Measurements from ENCODE around the gene DMXL2.

The DMXL2 gene

GRCh38 chr15:51491941-51492340 lies 130.6 kb downstream of the DMXL2 start:
- TF ChIP-seq POLR2AphosphoS5 (IDR thresholded peaks at IDR 0.05; ENCODE audit: low read depth, low read length) (no peak), SIN3A (IDR thresholded peaks at IDR 0.05; ENCODE audit: borderline replicate concordance, insufficient read depth, low read length) (no peak), TAF1 (IDR thresholded peaks at IDR 0.05; ENCODE audit: borderline replicate concordance, insufficient read depth, low read length) (no peak), FOXP2 (optimal IDR thresholded peaks at IDR 0.05; ENCODE audit: borderline replicate concordance, extremely low read depth, extremely low read length, insufficient read depth) (no peak), REST (IDR thresholded peaks at IDR 0.05; ENCODE audit: insufficient read depth in 1 of 2, low read depth in 2 of 2, low read length in 2 of 2) (no peak)

DNA sequence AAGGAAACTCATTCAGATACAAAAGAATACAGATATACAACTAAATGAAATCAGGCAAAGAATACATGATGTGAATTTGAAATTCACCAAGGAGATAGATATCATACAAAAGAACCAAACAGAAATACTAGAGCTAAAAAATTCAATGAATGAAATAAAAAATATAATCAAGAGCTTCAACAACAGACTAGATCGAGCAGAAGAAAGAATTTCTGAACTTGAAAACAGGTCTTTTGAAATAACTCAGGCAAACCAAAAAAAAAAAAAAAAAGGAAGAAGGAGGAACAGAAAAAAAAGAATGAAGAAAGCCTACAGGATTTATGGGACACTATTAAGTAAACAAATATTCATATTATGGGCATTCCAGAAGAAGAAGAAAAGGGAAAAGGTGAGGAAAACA lies 137.8 kb downstream of the DMXL2 start:
- TF ChIP-seq REST (IDR thresholded peaks at IDR 0.05; ENCODE audit: insufficient read depth in 1 of 2, low read depth in 2 of 2, low read length in 2 of 2) (no peak), TAF1 (IDR thresholded peaks at IDR 0.05; ENCODE audit: borderline replicate concordance, insufficient read depth, low read length) (no peak), FOXP2 (optimal IDR thresholded peaks at IDR 0.05; ENCODE audit: borderline replicate concordance, extremely low read depth, extremely low read length, insufficient read depth) (no peak), SIN3A (IDR thresholded peaks at IDR 0.05; ENCODE audit: borderline replicate concordance, insufficient read depth, low read length) (no peak), POLR2AphosphoS5 (IDR thresholded peaks at IDR 0.05; ENCODE audit: low read depth, low read length) (no peak)

DNA sequence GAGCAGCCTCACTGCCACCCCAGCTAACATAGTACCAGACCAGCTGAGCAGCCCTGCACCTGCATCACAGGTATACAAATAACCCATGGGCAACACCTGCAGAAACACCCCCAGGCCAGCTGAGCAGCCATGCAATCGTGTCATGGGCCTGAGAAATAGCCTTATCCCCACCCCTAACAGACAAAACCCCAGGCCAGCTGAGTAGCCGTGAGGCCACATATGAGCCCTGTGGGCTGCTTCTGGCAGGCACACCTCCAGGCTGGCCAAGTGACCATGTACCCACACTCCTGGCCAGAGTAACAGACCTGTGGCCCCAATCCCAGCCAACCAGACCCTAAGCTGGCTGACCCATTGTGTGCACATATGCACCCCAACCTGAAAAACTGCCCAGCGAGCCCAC lies 138.6 kb downstream of the DMXL2 start:
- TF ChIP-seq TAF1 (IDR thresholded peaks at IDR 0.05; ENCODE audit: borderline replicate concordance, insufficient read depth, low read length): no peak
- TF ChIP-seq POLR2AphosphoS5 (IDR thresholded peaks at IDR 0.05; ENCODE audit: low read depth, low read length): no peak
- no peak for TF ChIP-seq FOXP2 (optimal IDR thresholded peaks at IDR 0.05; ENCODE audit: borderline replicate concordance, extremely low read depth, extremely low read length, insufficient read depth)
- TF ChIP-seq SIN3A (IDR thresholded peaks at IDR 0.05; ENCODE audit: borderline replicate concordance, insufficient read depth, low read length): no peak
- no peak for TF ChIP-seq REST (IDR thresholded peaks at IDR 0.05; ENCODE audit: insufficient read depth in 1 of 2, low read depth in 2 of 2, low read length in 2 of 2)

DNA sequence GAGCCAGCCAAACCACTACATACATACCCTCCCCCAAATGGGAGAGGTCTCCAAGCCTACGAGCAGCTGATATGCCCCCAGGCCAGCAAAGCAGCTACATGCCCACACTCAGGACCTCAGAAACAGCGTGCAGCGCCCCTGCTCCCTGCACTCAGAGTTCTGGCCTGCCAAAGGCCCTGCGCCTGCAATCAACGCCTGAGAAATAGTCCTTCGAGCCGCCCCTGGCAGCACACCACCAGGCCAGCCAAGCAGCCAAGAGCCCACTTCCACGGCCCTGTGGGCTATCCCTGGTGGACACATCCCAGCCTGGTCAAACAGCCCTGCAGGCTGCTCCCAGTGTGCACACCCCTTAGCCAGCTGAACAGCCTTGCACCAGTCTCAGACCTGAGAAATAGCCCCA lies 139.1 kb downstream of the DMXL2 start:
- TF ChIP-seq REST (IDR thresholded peaks at IDR 0.05; ENCODE audit: insufficient read depth in 1 of 2, low read depth in 2 of 2, low read length in 2 of 2) (no peak), POLR2AphosphoS5 (IDR thresholded peaks at IDR 0.05; ENCODE audit: low read depth, low read length) (no peak), TAF1 (IDR thresholded peaks at IDR 0.05; ENCODE audit: borderline replicate concordance, insufficient read depth, low read length) (no peak), FOXP2 (optimal IDR thresholded peaks at IDR 0.05; ENCODE audit: borderline replicate concordance, extremely low read depth, extremely low read length, insufficient read depth) (no peak), SIN3A (IDR thresholded peaks at IDR 0.05; ENCODE audit: borderline replicate concordance, insufficient read depth, low read length) (no peak)

GRCh38 chr15:51475736-51476135 lies 146.8 kb downstream of the DMXL2 start:
- TF ChIP-seq SIN3A (IDR thresholded peaks at IDR 0.05; ENCODE audit: borderline replicate concordance, insufficient read depth, low read length): no peak
- TF ChIP-seq FOXP2 (optimal IDR thresholded peaks at IDR 0.05; ENCODE audit: borderline replicate concordance, extremely low read depth, extremely low read length, insufficient read depth): no peak
- no peak for TF ChIP-seq TAF1 (IDR thresholded peaks at IDR 0.05; ENCODE audit: borderline replicate concordance, insufficient read depth, low read length)
- TF ChIP-seq REST (IDR thresholded peaks at IDR 0.05; ENCODE audit: insufficient read depth in 1 of 2, low read depth in 2 of 2, low read length in 2 of 2): no peak
- TF ChIP-seq POLR2AphosphoS5 (IDR thresholded peaks at IDR 0.05; ENCODE audit: low read depth, low read length): no peak
